ENCODE results near the gene TENT5C. TPM values are rescaled to one million over a fixed set of nuclear protein-coding genes. Genes with fewer than 3 reads are reported as not detected.

Gene TENT5C
- total and polyA plus RNA-seq, 9 of the 15 experiments (the other 6 are each of a cell fraction or from before 2014, with no cell fraction given): 1.8 to 7.7 (median 4.0) TPM

- TF ChIP-seq CREB5 (CRISPR knock-in tag; IDR thresholded peaks at IDR 0.05): no peak
- TF ChIP-seq POLR2A (conservative IDR thresholded peaks at IDR 0.05): no peak
- TF ChIP-seq ZBTB33 (CRISPR knock-in tag; IDR thresholded peaks at IDR 0.05): no peak
- no peak for TF ChIP-seq ETS2 (tag; IDR thresholded peaks at IDR 0.05; ENCODE audit: borderline replicate concordance, poor library complexity, severe bottlenecking)
- no peak for TF ChIP-seq DPF2 (IDR thresholded peaks at IDR 0.05)
- TF ChIP-seq ATF6 (CRISPR knock-in tag; IDR thresholded peaks at IDR 0.05): no peak
- no peak for TF ChIP-seq THRB (CRISPR knock-in tag; conservative IDR thresholded peaks at IDR 0.05)
- TF ChIP-seq ZNF639 (CRISPR knock-in tag; conservative IDR thresholded peaks at IDR 0.05 in 1 of 2, IDR thresholded peaks at IDR 0.05 in 1 of 2): no peak
These were observed 22.6 kb upstream of the TENT5C start (continued) for GRCh38 chr1:117583247-117583646.

Data from K562 (cell line).